ENCODE data around the gene PCNX1.

DNA sequence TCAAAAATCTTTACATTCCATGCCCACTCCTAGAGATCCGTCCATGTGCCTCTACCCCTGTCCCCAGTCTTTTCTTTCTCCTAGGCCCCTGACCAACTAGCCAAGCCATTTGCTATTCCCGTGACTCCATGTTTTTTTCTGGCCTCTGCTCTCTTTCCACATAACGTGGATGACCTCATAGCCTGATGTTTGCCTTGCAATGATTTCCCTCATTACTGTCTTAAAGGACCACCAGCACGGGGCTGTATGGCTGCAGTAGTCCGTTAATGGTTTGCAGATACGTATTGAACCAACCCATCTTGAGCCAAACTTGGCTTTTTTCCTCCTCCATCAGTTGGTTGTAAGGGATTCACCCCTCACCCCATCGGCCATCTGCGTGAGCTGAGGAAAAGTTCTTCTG, 226.0 kb downstream of the PCNX1 start:
- no peak for TF ChIP-seq ZBTB7A (IDR thresholded peaks at IDR 0.05; ENCODE audit: low read depth)
- TF ChIP-seq NFIC (IDR thresholded peaks at IDR 0.05) = no peak
- no peak for TF ChIP-seq TAF1 (IDR thresholded peaks at IDR 0.05; ENCODE audit: low read depth)
- no peak for TF ChIP-seq EGR1 (IDR thresholded peaks at IDR 0.05)
- no peak for TF ChIP-seq FOXM1 (IDR thresholded peaks at IDR 0.05; ENCODE audit: borderline replicate concordance, low read depth)
- no peak for TF ChIP-seq CREB1 (IDR thresholded peaks at IDR 0.05; ENCODE audit: low read depth)
- no peak for TF ChIP-seq EP300 (IDR thresholded peaks at IDR 0.05; ENCODE audit: borderline replicate concordance)
- TF ChIP-seq, protein P1, sequence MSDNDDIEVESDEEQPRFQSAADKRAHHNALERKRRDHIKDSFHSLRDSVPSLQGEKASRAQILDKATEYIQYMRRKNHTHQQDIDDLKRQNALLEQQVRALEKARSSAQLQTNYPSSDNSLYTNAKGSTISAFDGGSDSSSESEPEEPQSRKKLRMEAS (IDR thresholded peaks at IDR 0.05) = no peak
- no peak for TF ChIP-seq CEBPB (IDR thresholded peaks at IDR 0.05)
- TF ChIP-seq, protein P2, sequence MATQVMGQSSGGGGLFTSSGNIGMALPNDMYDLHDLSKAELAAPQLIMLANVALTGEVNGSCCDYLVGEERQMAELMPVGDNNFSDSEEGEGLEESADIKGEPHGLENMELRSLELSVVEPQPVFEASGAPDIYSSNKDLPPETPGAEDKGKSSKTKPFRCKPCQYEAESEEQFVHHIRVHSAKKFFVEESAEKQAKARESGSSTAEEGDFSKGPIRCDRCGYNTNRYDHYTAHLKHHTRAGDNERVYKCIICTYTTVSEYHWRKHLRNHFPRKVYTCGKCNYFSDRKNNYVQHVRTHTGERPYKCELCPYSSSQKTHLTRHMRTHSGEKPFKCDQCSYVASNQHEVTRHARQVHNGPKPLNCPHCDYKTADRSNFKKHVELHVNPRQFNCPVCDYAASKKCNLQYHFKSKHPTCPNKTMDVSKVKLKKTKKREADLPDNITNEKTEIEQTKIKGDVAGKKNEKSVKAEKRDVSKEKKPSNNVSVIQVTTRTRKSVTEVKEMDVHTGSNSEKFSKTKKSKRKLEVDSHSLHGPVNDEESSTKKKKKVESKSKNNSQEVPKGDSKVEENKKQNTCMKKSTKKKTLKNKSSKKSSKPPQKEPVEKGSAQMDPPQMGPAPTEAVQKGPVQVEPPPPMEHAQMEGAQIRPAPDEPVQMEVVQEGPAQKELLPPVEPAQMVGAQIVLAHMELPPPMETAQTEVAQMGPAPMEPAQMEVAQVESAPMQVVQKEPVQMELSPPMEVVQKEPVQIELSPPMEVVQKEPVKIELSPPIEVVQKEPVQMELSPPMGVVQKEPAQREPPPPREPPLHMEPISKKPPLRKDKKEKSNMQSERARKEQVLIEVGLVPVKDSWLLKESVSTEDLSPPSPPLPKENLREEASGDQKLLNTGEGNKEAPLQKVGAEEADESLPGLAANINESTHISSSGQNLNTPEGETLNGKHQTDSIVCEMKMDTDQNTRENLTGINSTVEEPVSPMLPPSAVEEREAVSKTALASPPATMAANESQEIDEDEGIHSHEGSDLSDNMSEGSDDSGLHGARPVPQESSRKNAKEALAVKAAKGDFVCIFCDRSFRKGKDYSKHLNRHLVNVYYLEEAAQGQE (IDR thresholded peaks at IDR 0.05; ENCODE audit: low read depth) = no peak
- TF ChIP-seq, protein P3, sequence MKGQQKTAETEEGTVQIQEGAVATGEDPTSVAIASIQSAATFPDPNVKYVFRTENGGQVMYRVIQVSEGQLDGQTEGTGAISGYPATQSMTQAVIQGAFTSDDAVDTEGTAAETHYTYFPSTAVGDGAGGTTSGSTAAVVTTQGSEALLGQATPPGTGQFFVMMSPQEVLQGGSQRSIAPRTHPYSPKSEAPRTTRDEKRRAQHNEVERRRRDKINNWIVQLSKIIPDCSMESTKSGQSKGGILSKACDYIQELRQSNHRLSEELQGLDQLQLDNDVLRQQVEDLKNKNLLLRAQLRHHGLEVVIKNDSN (IDR thresholded peaks at IDR 0.05) = no peak
- no peak for TF ChIP-seq YY1 (IDR thresholded peaks at IDR 0.05; ENCODE audit: low read depth)

All from Ishikawa (cell line).